ENCODE results near the gene TSKU. TPM values are rescaled to one million over a fixed set of nuclear protein-coding genes. Genes with fewer than 3 reads are reported as not detected.

The TSKU gene
- total and polyA plus RNA-seq, 9 of the 15 experiments (the other 6 are each of a cell fraction or from before 2014, with no cell fraction given): 0.60 to 11.9 (median 8.4) TPM

GRCh38 chr11:76782531-76783293, 444 bp upstream of the TSKU start (continued):
- no peak for TF ChIP-seq ZNF311 (CRISPR knock-in tag; IDR thresholded peaks at IDR 0.05)
- no peak for TF ChIP-seq SIX5 (IDR thresholded peaks at IDR 0.05; ENCODE audit: borderline replicate concordance in 1 of 2, insufficient read depth in 1 of 2, low read depth in 1 of 2, low read length in 2 of 2)
- no peak for TF ChIP-seq ZNF124 (CRISPR knock-in tag; IDR thresholded peaks at IDR 0.05)
- TF ChIP-seq MCM2 (IDR thresholded peaks at IDR 0.05; ENCODE audit: low read depth): no peak
- TF ChIP-seq SUPT5H (IDR thresholded peaks at IDR 0.05): peak; percentile 60
- no peak for TF ChIP-seq GTF2E2 (tag; IDR thresholded peaks at IDR 0.05)
- no peak for TF ChIP-seq HDAC3 (IDR thresholded peaks at IDR 0.05; ENCODE audit: borderline replicate concordance, partially characterized antibody)
- no peak for TF ChIP-seq TAF15 (IDR thresholded peaks at IDR 0.05; ENCODE audit: low read depth, low read length)
- TF ChIP-seq AFF1 (IDR thresholded peaks at IDR 0.05; ENCODE audit: low read depth in 1 of 2, partially characterized antibody in 2 of 2): peak in 1 of 2 experiments; percentile 77
- no peak for TF ChIP-seq SMAD3 (CRISPR knock-in tag; conservative IDR thresholded peaks at IDR 0.05)
- TF ChIP-seq HMGXB4 (CRISPR knock-in tag; IDR thresholded peaks at IDR 0.05): no peak; the same call in 1 of the 2 replicates
- TF ChIP-seq FOXP4 (CRISPR knock-in tag; IDR thresholded peaks at IDR 0.05; ENCODE audit: borderline replicate concordance): no peak
- TF ChIP-seq DNMT1 (IDR thresholded peaks at IDR 0.05): no peak
- no peak for TF ChIP-seq ZNF263 (CRISPR knock-in tag; IDR thresholded peaks at IDR 0.05; ENCODE audit: borderline replicate concordance)
- no peak for TF ChIP-seq ZNF589 (CRISPR knock-in tag; IDR thresholded peaks at IDR 0.05; ENCODE audit: low read depth)
- TF ChIP-seq DDX20 (tag; IDR thresholded peaks at IDR 0.05; ENCODE audit: low read depth): no peak
- no peak for TF ChIP-seq NCOA4 (IDR thresholded peaks at IDR 0.05; ENCODE audit: partially characterized antibody)
- no peak for TF ChIP-seq ZNF740 (CRISPR knock-in tag; IDR thresholded peaks at IDR 0.05)
- peak in 1 of 2 experiments; percentile 28; a peak in 1 of 4 replicates for TF ChIP-seq ZNF740 (tag; IDR thresholded peaks at IDR 0.05)

All from K562 (cell line).